ENCODE results near the gene ZNF148.

Gene ZNF148

DNA sequence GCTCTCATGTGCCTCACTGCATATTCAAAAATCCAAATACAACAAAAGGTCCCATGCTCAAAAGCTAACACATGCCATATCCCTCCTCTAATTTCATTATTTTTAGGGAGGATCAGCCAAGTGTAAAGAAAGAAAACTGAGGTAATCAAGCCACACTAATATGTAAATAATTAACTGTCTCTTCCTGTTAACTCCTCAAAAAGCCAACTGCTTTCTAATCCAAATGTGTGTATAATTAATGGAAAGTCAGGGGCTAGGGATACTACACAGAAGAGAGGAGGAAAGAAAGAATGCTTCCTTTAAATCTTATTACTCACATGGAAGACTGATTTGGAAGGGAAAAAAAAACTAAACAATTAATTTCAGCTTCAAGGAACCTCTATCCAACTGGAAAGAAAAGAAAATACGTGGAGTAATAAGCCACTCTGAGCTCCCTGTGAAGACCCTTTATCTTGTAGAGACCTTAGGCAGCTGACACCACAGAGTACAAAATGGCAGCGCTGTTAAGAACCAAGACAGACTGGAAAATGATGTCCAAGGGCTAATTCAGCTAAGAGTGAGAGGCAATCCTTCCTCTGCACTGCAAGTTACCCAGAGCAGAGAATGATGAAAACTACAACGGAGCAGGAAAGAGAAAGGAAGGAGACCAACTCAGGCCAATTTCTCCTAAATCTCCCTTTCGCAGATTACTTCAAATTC is 56.8 kb downstream of the ZNF148 start:
- Histone ChIP-seq H3K27me3 (ENCODE audit: insufficient read depth, low read length, poor library complexity) (no peaks in the 10 kb centered on the region), H3K9ac (ENCODE audit: low read depth, low read length) (no peak overlapping the region), H3K27ac (ENCODE audit: low read length) (no peak overlapping the region), H3K4me1 (ENCODE audit: insufficient read depth, low read length) (no peaks in the 10 kb centered on the region), H3K9me3 (ENCODE audit: insufficient read depth, low read length, severe bottlenecking) (no peaks in the 10 kb centered on the region), H4K20me1 (ENCODE audit: insufficient read depth, low read length) (peaks cover 3% of the 10 kb centered on the region; the same call in 1 of the 2 replicates), H3K4me3 (ENCODE audit: low read depth in 1 of 2, low read length in 2 of 2) (no peak overlapping the region), H3K79me2 (ENCODE audit: insufficient read depth, low read length) (peaks cover 10% of the 10 kb centered on the region; the same call in 1 of the 2 replicates), H2AFZ (ENCODE audit: low read depth, low read length) (no peak overlapping the region), H3K4me2 (ENCODE audit: insufficient read depth, low read length) (no peak overlapping the region), H3K36me3 (ENCODE audit: insufficient read depth, low read length) (peaks cover 29% of the 10 kb centered on the region)
- no peak for DNase-seq
- TF ChIP-seq EZH2 (IDR thresholded peaks at IDR 0.05; ENCODE audit: borderline replicate concordance, low read depth, low read length, severe bottlenecking), result no peak
- TF ChIP-seq, protein P1, sequence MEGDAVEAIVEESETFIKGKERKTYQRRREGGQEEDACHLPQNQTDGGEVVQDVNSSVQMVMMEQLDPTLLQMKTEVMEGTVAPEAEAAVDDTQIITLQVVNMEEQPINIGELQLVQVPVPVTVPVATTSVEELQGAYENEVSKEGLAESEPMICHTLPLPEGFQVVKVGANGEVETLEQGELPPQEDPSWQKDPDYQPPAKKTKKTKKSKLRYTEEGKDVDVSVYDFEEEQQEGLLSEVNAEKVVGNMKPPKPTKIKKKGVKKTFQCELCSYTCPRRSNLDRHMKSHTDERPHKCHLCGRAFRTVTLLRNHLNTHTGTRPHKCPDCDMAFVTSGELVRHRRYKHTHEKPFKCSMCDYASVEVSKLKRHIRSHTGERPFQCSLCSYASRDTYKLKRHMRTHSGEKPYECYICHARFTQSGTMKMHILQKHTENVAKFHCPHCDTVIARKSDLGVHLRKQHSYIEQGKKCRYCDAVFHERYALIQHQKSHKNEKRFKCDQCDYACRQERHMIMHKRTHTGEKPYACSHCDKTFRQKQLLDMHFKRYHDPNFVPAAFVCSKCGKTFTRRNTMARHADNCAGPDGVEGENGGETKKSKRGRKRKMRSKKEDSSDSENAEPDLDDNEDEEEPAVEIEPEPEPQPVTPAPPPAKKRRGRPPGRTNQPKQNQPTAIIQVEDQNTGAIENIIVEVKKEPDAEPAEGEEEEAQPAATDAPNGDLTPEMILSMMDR (IDR thresholded peaks at IDR 0.05; ENCODE audit: borderline replicate concordance, extremely low read depth, low read length, poor library complexity, severe bottlenecking), result no peak
- no peak for ATAC-seq (ENCODE audit: insufficient read depth, low read depth)

DNA sequence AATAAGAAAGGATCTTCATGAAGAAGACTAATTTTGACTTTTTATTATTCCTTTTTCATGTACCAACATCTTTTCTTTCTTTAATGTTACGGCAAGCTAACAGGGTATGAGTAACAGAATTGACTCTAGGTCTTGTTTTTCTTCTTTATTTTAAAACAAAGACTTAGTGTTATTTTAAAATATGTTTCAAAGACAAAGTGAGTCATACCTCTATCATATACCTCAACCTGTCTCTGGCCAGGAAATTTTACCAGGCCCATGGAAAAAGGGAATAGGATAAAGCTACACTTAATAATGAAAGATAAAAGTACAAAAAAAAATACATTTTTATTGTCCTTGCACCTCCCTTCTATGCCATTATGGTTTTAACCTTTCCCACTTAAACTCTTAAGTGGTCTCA is 57.4 kb downstream of the ZNF148 start:
- Histone ChIP-seq H3K4me2 (ENCODE audit: insufficient read depth, low read length) (no peak overlapping the region), H3K79me2 (ENCODE audit: insufficient read depth, low read length) (peaks cover 6% of the 10 kb centered on the region; the same call in 1 of the 2 replicates), H2AFZ (ENCODE audit: low read depth, low read length) (no peak overlapping the region), H3K4me1 (ENCODE audit: insufficient read depth, low read length) (no peaks in the 10 kb centered on the region), H3K9ac (ENCODE audit: low read depth, low read length) (no peak overlapping the region), H3K27ac (ENCODE audit: low read length) (no peak overlapping the region), H3K27me3 (ENCODE audit: insufficient read depth, low read length, poor library complexity) (no peaks in the 10 kb centered on the region), H4K20me1 (ENCODE audit: insufficient read depth, low read length) (peaks cover 3% of the 10 kb centered on the region; the same call in 1 of the 2 replicates), H3K9me3 (ENCODE audit: insufficient read depth, low read length, severe bottlenecking) (no peaks in the 10 kb centered on the region), H3K4me3 (ENCODE audit: low read depth in 1 of 2, low read length in 2 of 2) (no peak overlapping the region), H3K36me3 (ENCODE audit: insufficient read depth, low read length) (peaks cover 28% of the 10 kb centered on the region)
- TF ChIP-seq, protein P1 (IDR thresholded peaks at IDR 0.05; ENCODE audit: borderline replicate concordance, extremely low read depth, low read length, poor library complexity, severe bottlenecking), result no peak
- TF ChIP-seq EZH2 (IDR thresholded peaks at IDR 0.05; ENCODE audit: borderline replicate concordance, low read depth, low read length, severe bottlenecking), result no peak
- ATAC-seq (ENCODE audit: insufficient read depth, low read depth), result no peak
- DNase-seq, result no peak

DNA sequence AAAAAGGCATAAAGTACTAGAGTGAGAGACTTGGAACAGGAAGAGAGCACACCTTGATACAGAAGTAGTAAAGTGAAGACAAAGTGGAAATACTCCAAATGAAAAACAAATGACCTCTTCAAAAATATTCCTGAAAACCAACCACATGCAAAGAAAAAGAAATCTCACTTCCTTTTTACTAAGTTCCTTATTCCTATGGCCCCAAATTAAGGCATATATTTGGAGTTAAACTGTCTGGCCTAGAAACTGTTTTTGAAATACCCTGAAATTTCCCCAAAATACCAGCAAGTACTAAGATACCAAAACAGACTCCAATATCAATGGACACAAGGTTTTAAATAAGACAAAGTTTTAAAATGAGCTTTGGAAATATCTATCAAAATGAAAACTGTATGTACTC is 58.2 kb downstream of the ZNF148 start:
- DNase-seq (no peak), ATAC-seq (ENCODE audit: insufficient read depth, low read depth) (no peak)
- Histone ChIP-seq H3K9me3 (ENCODE audit: insufficient read depth, low read length, severe bottlenecking) (no peaks in the 10 kb centered on the region), H3K4me2 (ENCODE audit: insufficient read depth, low read length) (no peak overlapping the region), H2AFZ (ENCODE audit: low read depth, low read length) (no peak overlapping the region), H3K9ac (ENCODE audit: low read depth, low read length) (no peak overlapping the region), H3K4me3 (ENCODE audit: low read depth in 1 of 2, low read length in 2 of 2) (no peak overlapping the region), H3K27me3 (ENCODE audit: insufficient read depth, low read length, poor library complexity) (no peaks in the 10 kb centered on the region), H3K4me1 (ENCODE audit: insufficient read depth, low read length) (no peaks in the 10 kb centered on the region), H4K20me1 (ENCODE audit: insufficient read depth, low read length) (peaks cover 3% of the 10 kb centered on the region; the same call in 1 of the 2 replicates), H3K27ac (ENCODE audit: low read length) (no peak overlapping the region), H3K36me3 (ENCODE audit: insufficient read depth, low read length) (peaks cover 26% of the 10 kb centered on the region), H3K79me2 (ENCODE audit: insufficient read depth, low read length) (peaks cover 12% of the 10 kb centered on the region; the same call in 1 of the 2 replicates)
- TF ChIP-seq EZH2 (IDR thresholded peaks at IDR 0.05; ENCODE audit: borderline replicate concordance, low read depth, low read length, severe bottlenecking), result no peak
- TF ChIP-seq, protein P1 (IDR thresholded peaks at IDR 0.05; ENCODE audit: borderline replicate concordance, extremely low read depth, low read length, poor library complexity, severe bottlenecking), result no peak
